K562 (cell line): ENCODE data around the gene RNFT1.
"Not testable (repeated sequence)": the region's sequence is repeated elsewhere in the genome, so short reads cannot be mapped to it uniquely, and the experiment has no call there.

Source experiments
- CTCF ChIP-seq, 3 experiments: IDR thresholded peaks in 2 of 3; conservative IDR thresholded peaks in 1 of 3; 2 replicates each; pipeline ENCODE4 v1.5.1; 2011 to 2012; ENCODE audit warnings: low read length in 3 of 3, mild to moderate bottlenecking in 3 of 3, control low read depth in 2 of 3, improper control_type of control experiment in 1 of 3, inconsistent platforms in 1 of 3, low read depth in 1 of 3, mixed read lengths in 1 of 3, moderate library complexity in 1 of 3; ENCODE audit not compliant: insufficient read depth in 2 of 3
- RAD21 ChIP-seq, 2 experiments: fragments of 250-450 bp in 1 of 2; fragments of 450-650 bp in 1 of 2; sonication (Bioruptor Pico) in 1 of 2; formaldehyde crosslinking in 1 of 2; IDR thresholded peaks in 1 of 2; conservative IDR thresholded peaks in 1 of 2; 2 replicates each; pipeline versions ENCODE4 v1.4.0 to v1.8.0; 2020 to 2022; ENCODE audit warnings: mild to moderate bottlenecking in 2 of 2, moderate library complexity in 1 of 2
- REST ChIP-seq, 2 experiments: fragments of 450-650 bp; formaldehyde crosslinking in 1 of 2; IDR thresholded peaks; 2 replicates each; pipeline versions ENCODE4 v1.4.0 to v1.6.1; 2014 to 2020; ENCODE audit warnings: mild to moderate bottlenecking in 2 of 2, borderline replicate concordance in 1 of 2, low read depth in 1 of 2
- USF1 ChIP-seq: sonication (generic); formaldehyde crosslinking; IDR thresholded peaks from 2 replicates; pipeline ENCODE4 v1.9.0; 2022; ENCODE audit warnings: mild to moderate bottlenecking, missing genetic modification reagents
- ZNF274 ChIP-seq: IDR thresholded peaks from 2 replicates; pipeline ENCODE4 v1.6.1; 2011; ENCODE audit warnings: low read depth, mild to moderate bottlenecking, low read length, moderate library complexity, borderline replicate concordance

- TF ChIP-seq REST (IDR thresholded peaks at IDR 0.05; ENCODE audit: borderline replicate concordance); REST (CRISPR knock-in tag; IDR thresholded peaks at IDR 0.05; ENCODE audit: low read depth); CTCF (IDR thresholded peaks at IDR 0.05 in 2 of 3, conservative IDR thresholded peaks at IDR 0.05 in 1 of 3; ENCODE audit: insufficient read depth in 2 of 3, low read depth in 1 of 3, low read length in 3 of 3); ZNF274; RAD21 (CRISPR knock-in tag; conservative IDR thresholded peaks at IDR 0.05 in 1 of 2, IDR thresholded peaks at IDR 0.05 in 1 of 2); USF1 (CRISPR knock-in tag): not testable (repeated sequence)
These were observed 40.0 kb upstream of the RNFT1 start for GRCh38 chr17:60004561-60004960.
